ENCODE measurements around the gene CRIM1. TPM values are rescaled to one million over a fixed set of nuclear protein-coding genes. Genes with fewer than 3 reads are reported as not detected.

Gene CRIM1
- total RNA-seq, 2 experiments from 2014 or later = 3.1 to 3.3 TPM

- CTCF ChIA-PET = no interaction called here
- H3K4me3 Mint-ChIP-seq = no peak overlapping the region
- peaks cover 8% of the 10 kb centered on the region for H3K4me1 Mint-ChIP-seq (ENCODE audit: low read depth)
- no peak for DNase-seq
- no peaks in the 10 kb centered on the region for H3K9me3 Mint-ChIP-seq
- no peak overlapping the region for H3K27ac Mint-ChIP-seq
- peaks cover 9% of the 10 kb centered on the region for H3K27me3 Mint-ChIP-seq (ENCODE audit: low read depth)
- H3K36me3 Mint-ChIP-seq (ENCODE audit: low read depth) = no peaks in the 10 kb centered on the region
- intact Hi-C loops (cut with micrococcal nuclease) = no loop called here
Observed at GRCh38 chr2:36445185-36445866, 89.7 kb downstream of the CRIM1 start.

GRCh38 chr2:36446294-36446693 is 90.7 kb downstream of the CRIM1 start:
- H3K27me3 Mint-ChIP-seq (ENCODE audit: low read depth) = peaks cover 4% of the 10 kb centered on the region
- no peak for DNase-seq

GRCh38 chr2:36449213-36449612 is 93.6 kb downstream of the CRIM1 start:
- Mint-ChIP-seq H3K9me3 (no peaks in the 10 kb centered on the region), H3K27ac (no peak overlapping the region), H3K4me1 (ENCODE audit: low read depth) (peaks cover 2% of the 10 kb centered on the region), H3K27me3 (ENCODE audit: low read depth) (peaks cover 4% of the 10 kb centered on the region), H3K36me3 (ENCODE audit: low read depth) (no peaks in the 10 kb centered on the region), H3K4me3 (no peak overlapping the region)
- CTCF ChIA-PET = no interaction called here
- intact Hi-C loops (cut with micrococcal nuclease) = no loop called here
- no peak for DNase-seq

More at GRCh38 chr2:36446294-36446693, 90.7 kb downstream of the CRIM1 start:
- intact Hi-C loops (cut with micrococcal nuclease) = no loop called here
- Mint-ChIP-seq H3K4me3 (no peak overlapping the region), H3K36me3 (ENCODE audit: low read depth) (no peaks in the 10 kb centered on the region), H3K9me3 (no peaks in the 10 kb centered on the region), H3K27ac (no peak overlapping the region), H3K4me1 (ENCODE audit: low read depth) (peaks cover 8% of the 10 kb centered on the region)
- CTCF ChIA-PET = no interaction called here

DNA sequence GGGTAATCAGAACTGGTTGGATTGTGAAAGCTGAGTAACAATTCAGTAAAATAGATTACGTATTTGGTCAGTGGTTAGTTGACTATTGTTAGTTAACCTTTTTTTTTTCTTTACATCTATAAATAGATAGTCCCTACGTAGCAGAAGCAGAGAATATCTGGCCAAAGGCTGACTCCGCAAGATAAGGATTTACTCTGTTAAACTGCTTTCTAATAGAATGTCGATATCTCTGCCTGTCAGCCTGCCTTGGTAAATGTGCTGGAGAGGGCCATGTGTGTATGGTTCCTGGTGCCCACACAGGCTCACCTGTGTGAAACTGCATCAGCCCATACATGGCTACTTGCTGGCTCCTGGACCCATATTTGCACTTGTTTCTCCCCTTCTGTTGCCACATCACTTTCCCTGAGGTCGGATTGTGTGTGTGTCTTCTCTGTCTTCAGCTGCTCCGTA is 94.4 kb downstream of the CRIM1 start:
- CTCF ChIA-PET = interaction anchor here (1.0 kb wide), 1 partner anchor 17 kb away, joined by 3 read pairs; no protein-coding TSS in a partner anchor
- Mint-ChIP-seq H3K9me3 (no peaks in the 10 kb centered on the region), H3K27me3 (ENCODE audit: low read depth) (peaks cover 4% of the 10 kb centered on the region), H3K4me3 (no peak overlapping the region), H3K27ac (no peak overlapping the region), H3K36me3 (ENCODE audit: low read depth) (no peaks in the 10 kb centered on the region), H3K4me1 (ENCODE audit: low read depth) (peaks cover 2% of the 10 kb centered on the region)
- intact Hi-C loops (cut with micrococcal nuclease) = no loop called here
- DNase-seq = no peak

- DNase-seq = no peak
- Mint-ChIP-seq H3K27ac (no peak overlapping the region), H3K4me3 (no peak overlapping the region), H3K27me3 (ENCODE audit: low read depth) (no peaks in the 10 kb centered on the region), H3K36me3 (ENCODE audit: low read depth) (no peaks in the 10 kb centered on the region), H3K4me1 (ENCODE audit: low read depth) (no peaks in the 10 kb centered on the region), H3K9me3 (no peaks in the 10 kb centered on the region)
- CTCF ChIA-PET = interaction anchor here (1.0 kb wide), 1 partner anchor 18 kb away, joined by 3 read pairs; no protein-coding TSS in a partner anchor
- intact Hi-C loops (cut with micrococcal nuclease) = no loop called here
Observed at GRCh38 chr2:36450466-36451196, 95.1 kb downstream of the CRIM1 start.

- no peaks in the 10 kb centered on the region for H3K9me3 Mint-ChIP-seq
- intact Hi-C loops (cut with micrococcal nuclease) = no loop called here
Observed at GRCh38 chr2:36451512-36451911, 95.9 kb downstream of the CRIM1 start.

GRCh38 chr2:36452260-36452659 is 96.7 kb downstream of the CRIM1 start:
- Mint-ChIP-seq H3K36me3 (ENCODE audit: low read depth) (no peaks in the 10 kb centered on the region), H3K4me1 (ENCODE audit: low read depth) (no peaks in the 10 kb centered on the region), H3K4me3 (no peak overlapping the region), H3K9me3 (no peaks in the 10 kb centered on the region), H3K27me3 (ENCODE audit: low read depth) (no peaks in the 10 kb centered on the region), H3K27ac (no peak overlapping the region)
- intact Hi-C loops (cut with micrococcal nuclease) = no loop called here
- DNase-seq = no peak
- CTCF ChIA-PET = no interaction called here

More at GRCh38 chr2:36451512-36451911, 95.9 kb downstream of the CRIM1 start:
- Mint-ChIP-seq H3K27ac (no peak overlapping the region), H3K27me3 (ENCODE audit: low read depth) (no peaks in the 10 kb centered on the region), H3K4me3 (no peak overlapping the region), H3K4me1 (ENCODE audit: low read depth) (no peaks in the 10 kb centered on the region), H3K36me3 (ENCODE audit: low read depth) (no peaks in the 10 kb centered on the region)
- no peak for DNase-seq
- CTCF ChIA-PET = no interaction called here

- no peaks in the 10 kb centered on the region for H3K36me3 Mint-ChIP-seq (ENCODE audit: low read depth)
- H3K4me3 Mint-ChIP-seq = no peak overlapping the region
- intact Hi-C loops (cut with micrococcal nuclease) = no loop called here
- H3K4me1 Mint-ChIP-seq (ENCODE audit: low read depth) = no peaks in the 10 kb centered on the region
- no peaks in the 10 kb centered on the region for H3K27me3 Mint-ChIP-seq (ENCODE audit: low read depth)
- no peak for DNase-seq
- no peaks in the 10 kb centered on the region for H3K9me3 Mint-ChIP-seq
- no peak overlapping the region for H3K27ac Mint-ChIP-seq
- CTCF ChIA-PET = no interaction called here
Observed at GRCh38 chr2:36453652-36454051, 98.1 kb downstream of the CRIM1 start.

GRCh38 chr2:36455011-36455410 is 99.4 kb downstream of the CRIM1 start:
- Mint-ChIP-seq H3K9me3 (no peaks in the 10 kb centered on the region), H3K27ac (no peak overlapping the region), H3K27me3 (ENCODE audit: low read depth) (no peaks in the 10 kb centered on the region), H3K4me1 (ENCODE audit: low read depth) (no peaks in the 10 kb centered on the region), H3K4me3 (no peak overlapping the region), H3K36me3 (ENCODE audit: low read depth) (no peaks in the 10 kb centered on the region)
- CTCF ChIA-PET = no interaction called here
- no peak for DNase-seq
- intact Hi-C loops (cut with micrococcal nuclease) = no loop called here

- H3K9me3 Mint-ChIP-seq = no peaks in the 10 kb centered on the region
- CTCF ChIA-PET = interaction anchor here (1.0 kb wide), 1 partner anchor 1672 kb away, joined by 4 read pairs; no protein-coding TSS in a partner anchor
Observed at GRCh38 chr2:36455788-36456187, 100.2 kb downstream of the CRIM1 start.

GRCh38 chr2:36456227-36457175 is 100.9 kb downstream of the CRIM1 start:
- DNase-seq = no peak
- Mint-ChIP-seq H3K9me3 (no peaks in the 10 kb centered on the region), H3K27ac (no peak overlapping the region), H3K4me3 (no peak overlapping the region), H3K36me3 (ENCODE audit: low read depth) (no peaks in the 10 kb centered on the region), H3K27me3 (ENCODE audit: low read depth) (no peaks in the 10 kb centered on the region), H3K4me1 (ENCODE audit: low read depth) (no peaks in the 10 kb centered on the region)
- CTCF ChIA-PET = interaction anchor here (0.6 to 1.0 kb wide), 2 partner anchors 52 to 1672 kb away, joined by 4 to 6 read pairs; no protein-coding TSS in a partner anchor
- intact Hi-C loops (cut with micrococcal nuclease) = no loop called here

More at GRCh38 chr2:36455788-36456187, 100.2 kb downstream of the CRIM1 start:
- Mint-ChIP-seq H3K27ac (no peak overlapping the region), H3K4me3 (no peak overlapping the region), H3K27me3 (ENCODE audit: low read depth) (no peaks in the 10 kb centered on the region), H3K36me3 (ENCODE audit: low read depth) (no peaks in the 10 kb centered on the region), H3K4me1 (ENCODE audit: low read depth) (no peaks in the 10 kb centered on the region)
- intact Hi-C loops (cut with micrococcal nuclease) = no loop called here
- DNase-seq = no peak

GRCh38 chr2:36458106-36458505 is 102.5 kb downstream of the CRIM1 start:
- CTCF ChIA-PET = interaction anchor here (0.6 kb wide), 1 partner anchor 458 kb away, joined by 3 read pairs; no protein-coding TSS in a partner anchor
- intact Hi-C loops (cut with micrococcal nuclease) = no loop called here
- no peak for DNase-seq
- no peaks in the 10 kb centered on the region for H3K9me3 Mint-ChIP-seq
- H3K4me1 Mint-ChIP-seq (ENCODE audit: low read depth) = no peaks in the 10 kb centered on the region
- no peaks in the 10 kb centered on the region for H3K27me3 Mint-ChIP-seq (ENCODE audit: low read depth)
- no peak overlapping the region for H3K27ac Mint-ChIP-seq
- no peak overlapping the region for H3K4me3 Mint-ChIP-seq
- no peaks in the 10 kb centered on the region for H3K36me3 Mint-ChIP-seq (ENCODE audit: low read depth)
